HG03442 (cell line): ENCODE results near the gene CCR4.
"Not testable (repeated sequence)": the region's sequence is repeated elsewhere in the genome, so short reads cannot be mapped to it uniquely, and the experiment has no call there.

Experiments
- ATAC-seq: cut with Tn5 transposase; IDR thresholded peaks from one replicate; pipeline ENCODE4 v1.9.1; 2021; ENCODE audit warnings: mild to moderate bottlenecking, moderate library complexity; ENCODE audit not compliant: unreplicated experiment

Gene CCR4

GRCh38 chr3:32950516-32950915 lies 928 bp upstream of the CCR4 start:
- no peak for ATAC-seq

GRCh38 chr3:32952369-32953077 lies 1.1 kb downstream of the CCR4 start:
- no peak for ATAC-seq

GRCh38 chr3:32954506-32954905 lies 3.1 kb downstream of the CCR4 start:
- no peak for ATAC-seq

- no peak for ATAC-seq
Observed at GRCh38 chr3:32956750-32957570, 5.5 kb downstream of the CCR4 start.

- ATAC-seq = no peak
Observed at GRCh38 chr3:32958509-32958908, 7.1 kb downstream of the CCR4 start.

GRCh38 chr3:32959371-32959770 lies 7.9 kb downstream of the CCR4 start:
- ATAC-seq = no peak

GRCh38 chr3:32960404-32961170 lies 9.1 kb downstream of the CCR4 start:
- ATAC-seq = peak; percentile 75

- ATAC-seq = no peak
Observed at GRCh38 chr3:32961189-32961715, 9.8 kb downstream of the CCR4 start.

GRCh38 chr3:32963871-32964270 lies 12.4 kb downstream of the CCR4 start:
- ATAC-seq = no peak

GRCh38 chr3:32964781-32965180 lies 13.3 kb downstream of the CCR4 start:
- not testable (repeated sequence) for ATAC-seq

GRCh38 chr3:32965617-32966213 lies 14.3 kb downstream of the CCR4 start:
- ATAC-seq = not testable (repeated sequence)

- ATAC-seq = not testable (repeated sequence)
Observed at GRCh38 chr3:32966627-32967026, 15.2 kb downstream of the CCR4 start.

- no peak for ATAC-seq
Observed at GRCh38 chr3:32968166-32968919, 16.9 kb downstream of the CCR4 start.

GRCh38 chr3:32968920-32969389 lies 17.5 kb downstream of the CCR4 start:
- no peak for ATAC-seq

GRCh38 chr3:32969656-32970055 lies 18.2 kb downstream of the CCR4 start:
- no peak for ATAC-seq

- ATAC-seq = not testable (repeated sequence)
Observed at GRCh38 chr3:32971291-32971690, 19.8 kb downstream of the CCR4 start.

GRCh38 chr3:32972482-32973146 lies 21.2 kb downstream of the CCR4 start:
- ATAC-seq = no peak

GRCh38 chr3:32973982-32974381 lies 22.5 kb downstream of the CCR4 start:
- peak; percentile 93 for ATAC-seq

- no peak for ATAC-seq
Observed at GRCh38 chr3:32975891-32976595, 24.6 kb downstream of the CCR4 start.
